Caco-2 (cell line): ENCODE measurements around the gene CHGA. TPM values are rescaled to one million over a fixed set of nuclear protein-coding genes. Genes with fewer than 3 reads are reported as not detected.

Experiments
- BruUV-seq: library from RNA; stranded (reverse); fragments of 400-500 nt; replicated peaks from 2 replicates; lab custom pipeline; 2021; lab: Mats Ljungman, UMichigan
- CTCF ChIA-PET: fragments of 300-600 bp; sonication (Branson Sonifier 250); formaldehyde crosslinking; loops from one replicate; lab custom pipeline; 2022; ENCODE audit warnings: antibody characterized with exemption; lab: Charles Lee
- POLR2A ChIA-PET: fragments of 300-600 bp; sonication (Branson Sonifier 250); formaldehyde crosslinking; loops from one replicate; lab custom pipeline; 2022; ENCODE audit warnings: antibody characterized with exemption; lab: Charles Lee
- DNase-seq, 2 experiments: peaks; one replicate each; pipeline versions ENCODE4 v3.0.0 to v3.0.0-alpha.2; 2020 to 2022
- H3K27me3 ChIP-seq: replicated peaks from 2 replicates; pipeline ENCODE4 v1.6.0; 2011; ENCODE audit warnings: low read length; ENCODE audit not compliant: control insufficient read depth, insufficient read depth
- H3K36me3 ChIP-seq: 2 replicates; pipeline ENCODE4 v1.5.1; 2011; ENCODE audit warnings: low read length; ENCODE audit not compliant: control insufficient read depth, insufficient read depth
- H3K4me1 ChIP-seq: fragments of 250-450 bp; sonication (Bioruptor Pico); 2 replicates; pipeline ENCODE4 v1.5.1; 2020; ENCODE audit warnings: mild to moderate bottlenecking
- H3K4me3 ChIP-seq: 2 replicates; pipeline ENCODE4 v1.5.1; 2011; ENCODE audit warnings: low read depth, mild to moderate bottlenecking, control low read depth, low read length
- H3K9me3 ChIP-seq: fragments of 250-450 bp; sonication (Bioruptor Pico); 2 replicates; pipeline ENCODE4 v1.5.1; 2020; ENCODE audit warnings: mild to moderate bottlenecking, moderate library complexity
- H3K27ac Mint-ChIP-seq: one replicate; pipeline ENCODE4 v1.8.0; 2022; ENCODE audit warnings: mixed read lengths; ENCODE audit not compliant: unreplicated experiment
- H3K27me3 Mint-ChIP-seq: one replicate; pipeline ENCODE4 v1.8.0; 2022; ENCODE audit warnings: mixed read lengths; ENCODE audit not compliant: insufficient read depth, unreplicated experiment
- H3K36me3 Mint-ChIP-seq: one replicate; pipeline ENCODE4 v1.8.0; 2022; ENCODE audit warnings: mild to moderate bottlenecking, mixed read lengths; ENCODE audit not compliant: insufficient read depth, unreplicated experiment
- H3K4me1 Mint-ChIP-seq: one replicate; pipeline ENCODE4 v1.8.0; 2022; ENCODE audit warnings: low read depth, mixed read lengths; ENCODE audit not compliant: unreplicated experiment
- H3K4me3 Mint-ChIP-seq: one replicate; pipeline ENCODE4 v1.8.0; 2022; ENCODE audit warnings: mild to moderate bottlenecking, moderate library complexity, mixed read lengths; ENCODE audit not compliant: unreplicated experiment
- H3K9me3 Mint-ChIP-seq: one replicate; pipeline ENCODE4 v1.8.0; 2022; ENCODE audit warnings: mixed read lengths; ENCODE audit not compliant: unreplicated experiment
- CTCF ChIP-seq, 2 experiments: fragments of 200-600 bp in 1 of 2; IDR thresholded peaks; 1 replicate in 1 of 2; 2 replicates in 1 of 2; pipeline versions ENCODE4 v1.5.1 to v1.8.0; 2011 to 2022; ENCODE audit warnings: antibody characterized with exemption in 1 of 2, control low read depth in 1 of 2, inconsistent platforms in 1 of 2, low read depth in 1 of 2, low read length in 1 of 2, mild to moderate bottlenecking in 1 of 2, moderate library complexity in 1 of 2; ENCODE audit not compliant: insufficient read depth in 1 of 2, severe bottlenecking in 1 of 2, unreplicated experiment in 1 of 2
- intact Hi-C: fragments of 100-400 bp; cut with micrococcal nuclease; formaldehyde crosslinking; loops from one replicate; pipeline ENCODE4 v1.10.0; 2022; ENCODE audit not compliant: unreplicated experiment
- total RNA-seq: library from RNA; stranded (reverse); gene quantifications from 2 replicates; pipeline ENCODE4 v1.2.3, GENCODE V29; 2022

Gene CHGA
- total RNA-seq, 1 experiment from 2014 or later: not detected

- no peaks in the 10 kb centered on the region for H3K9me3 Mint-ChIP-seq
- no peaks in the 10 kb centered on the region for H3K4me1 Mint-ChIP-seq
- no TSS peak for BruUV-seq
- Histone ChIP-seq H3K9me3 (no peaks in the 10 kb centered on the region), H3K4me3 (no peak overlapping the region), H3K4me1 (no peaks in the 10 kb centered on the region), H3K36me3 (0 out of 2 replicates have a peak, but pooled peaks cover 2% of the 10 kb centered on the region), H3K27me3 (no peaks in the 10 kb centered on the region)
- H3K4me3 Mint-ChIP-seq: no peak overlapping the region
- H3K27ac Mint-ChIP-seq: no peak overlapping the region
- TF ChIP-seq CTCF (IDR thresholded peaks at IDR 0.05; ENCODE audit: insufficient read depth in 1 of 2, low read depth in 1 of 2, low read length in 1 of 2, severe bottlenecking in 1 of 2, unreplicated experiment in 1 of 2): no peak
- no peak for DNase-seq
- H3K36me3 Mint-ChIP-seq: peaks cover 7% of the 10 kb centered on the region
- H3K27me3 Mint-ChIP-seq: no peaks in the 10 kb centered on the region
- intact Hi-C loops: no loop called here
- ChIA-PET POLR2A (no interaction called here), CTCF (no interaction called here)
Measured at GRCh38 chr14:92942576-92942975, 19.6 kb downstream of the CHGA start.

- Mint-ChIP-seq H3K27me3 (no peaks in the 10 kb centered on the region), H3K27ac (no peak overlapping the region), H3K9me3 (no peaks in the 10 kb centered on the region), H3K4me1 (no peaks in the 10 kb centered on the region), H3K36me3 (peaks cover 7% of the 10 kb centered on the region), H3K4me3 (no peak overlapping the region)
- H3K9me3 ChIP-seq: no peaks in the 10 kb centered on the region
- 0 out of 2 replicates have a peak, but pooled peaks cover 2% of the 10 kb centered on the region for H3K36me3 ChIP-seq
- TF ChIP-seq CTCF (IDR thresholded peaks at IDR 0.05; ENCODE audit: insufficient read depth in 1 of 2, low read depth in 1 of 2, low read length in 1 of 2, severe bottlenecking in 1 of 2, unreplicated experiment in 1 of 2): no peak
- H3K4me1 ChIP-seq: no peaks in the 10 kb centered on the region
- POLR2A ChIA-PET: no interaction called here
- no peak for DNase-seq
- intact Hi-C loops: no loop called here
- BruUV-seq: no TSS peak
- no peaks in the 10 kb centered on the region for H3K27me3 ChIP-seq
- H3K4me3 ChIP-seq: no peak overlapping the region
- CTCF ChIA-PET: no interaction called here
Measured at GRCh38 chr14:92942976-92943710, 20.2 kb downstream of the CHGA start.

GRCh38 chr14:92943855-92944570 is 21.1 kb downstream of the CHGA start:
- no peaks in the 10 kb centered on the region for H3K27me3 ChIP-seq
- ChIA-PET CTCF (no interaction called here), POLR2A (no interaction called here)
- H3K4me3 Mint-ChIP-seq: no peak overlapping the region
- 0 out of 2 replicates have a peak, but pooled peaks cover 2% of the 10 kb centered on the region for H3K36me3 ChIP-seq
- no TSS peak for BruUV-seq
- no peaks in the 10 kb centered on the region for H3K4me1 ChIP-seq
- DNase-seq: no peak
- no peak for TF ChIP-seq CTCF (IDR thresholded peaks at IDR 0.05; ENCODE audit: insufficient read depth in 1 of 2, low read depth in 1 of 2, low read length in 1 of 2, severe bottlenecking in 1 of 2, unreplicated experiment in 1 of 2)
- peak overlapping the region; percentile 8 for H3K27ac Mint-ChIP-seq
- H3K27me3 Mint-ChIP-seq: no peaks in the 10 kb centered on the region
- peaks cover 7% of the 10 kb centered on the region for H3K36me3 Mint-ChIP-seq
- H3K9me3 ChIP-seq: no peaks in the 10 kb centered on the region
- H3K4me3 ChIP-seq: no peak overlapping the region
- H3K9me3 Mint-ChIP-seq: no peaks in the 10 kb centered on the region
- no peaks in the 10 kb centered on the region for H3K4me1 Mint-ChIP-seq
- intact Hi-C loops: no loop called here
